GM21825 (cell line): ENCODE measurements around the gene TANC1.

Experiments
- ATAC-seq: cut with Tn5 transposase; IDR thresholded peaks from one replicate; pipeline ENCODE4 v1.9.1; 2021; ENCODE audit warnings: mild to moderate bottlenecking, moderate library complexity; ENCODE audit not compliant: unreplicated experiment

The TANC1 gene

GRCh38 chr2:159185401-159186130, 217.1 kb downstream of the TANC1 start:
- peak; percentile 62 for ATAC-seq

- ATAC-seq = no peak
Observed at GRCh38 chr2:159186462-159186861, 218.0 kb downstream of the TANC1 start.

GRCh38 chr2:159187106-159187505, 218.7 kb downstream of the TANC1 start:
- ATAC-seq = no peak

- ATAC-seq = no peak
Observed at GRCh38 chr2:159188449-159188848, 220.0 kb downstream of the TANC1 start.

GRCh38 chr2:159192371-159192918, 224.0 kb downstream of the TANC1 start:
- ATAC-seq = no peak

- ATAC-seq = no peak
Observed at GRCh38 chr2:159193791-159194190, 225.4 kb downstream of the TANC1 start.

GRCh38 chr2:159194241-159194640, 225.8 kb downstream of the TANC1 start:
- ATAC-seq = no peak

- ATAC-seq = no peak
Observed at GRCh38 chr2:159195697-159196096, 227.3 kb downstream of the TANC1 start.

GRCh38 chr2:159196393-159196925, 228.0 kb downstream of the TANC1 start:
- ATAC-seq = no peak

- no peak for ATAC-seq
Observed at GRCh38 chr2:159199236-159199635, 230.8 kb downstream of the TANC1 start.

GRCh38 chr2:159199761-159200465, 231.5 kb downstream of the TANC1 start:
- ATAC-seq = no peak

- no peak for ATAC-seq
Observed at GRCh38 chr2:159200498-159200897, 232.1 kb downstream of the TANC1 start.

- ATAC-seq = peak; percentile 99
Observed at GRCh38 chr2:159201360-159202063, 233.1 kb downstream of the TANC1 start.

- ATAC-seq = no peak
Observed at GRCh38 chr2:159202568-159203071, 234.2 kb downstream of the TANC1 start.

- no peak for ATAC-seq
Observed at GRCh38 chr2:159204381-159205144, 236.1 kb downstream of the TANC1 start.

- no peak for ATAC-seq
Observed at GRCh38 chr2:159206736-159207380, 238.4 kb downstream of the TANC1 start.

GRCh38 chr2:159208438-159208837, 240.0 kb downstream of the TANC1 start:
- ATAC-seq = no peak

GRCh38 chr2:159209341-159210306, 241.2 kb downstream of the TANC1 start:
- ATAC-seq = peak; percentile 74
